ENCODE results near the gene SDR42E2.

The SDR42E2 gene

DNA sequence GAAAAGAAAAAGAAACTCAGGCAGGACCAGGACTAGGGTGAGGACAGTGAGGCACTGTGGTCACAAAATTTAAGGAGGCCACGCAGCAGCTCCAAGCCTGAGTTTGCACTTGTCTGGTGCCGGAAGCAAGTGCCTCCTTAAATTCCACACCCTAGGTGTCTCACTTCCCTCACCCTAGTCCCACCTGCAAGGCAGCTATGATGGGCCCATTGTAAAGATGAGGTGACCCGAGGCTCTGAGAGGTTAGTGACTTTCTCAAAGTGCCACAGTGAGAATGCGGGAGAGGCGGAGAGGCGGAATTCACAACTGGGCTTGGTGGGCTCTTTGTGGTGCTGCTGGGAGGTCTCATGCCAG lies 22.3 kb downstream of the SDR42E2 start:
- Histone ChIP-seq H3K9ac (ENCODE audit: low read depth, low read length) (no peak overlapping the region), H3K4me1 (ENCODE audit: control insufficient read depth, insufficient read depth, low read length) (peaks cover 17% of the 10 kb centered on the region), H3K4me3 (ENCODE audit: low read depth, low read length) (no peak overlapping the region), H3K9me3 (ENCODE audit: control insufficient read depth, insufficient read depth, low read length) (no peaks in the 10 kb centered on the region), H3K27me3 (ENCODE audit: control insufficient read depth, insufficient read depth, low read length) (peaks cover 8% of the 10 kb centered on the region), H3K36me3 (ENCODE audit: control insufficient read depth, insufficient read depth, low read length) (no peaks in the 10 kb centered on the region)

DNA sequence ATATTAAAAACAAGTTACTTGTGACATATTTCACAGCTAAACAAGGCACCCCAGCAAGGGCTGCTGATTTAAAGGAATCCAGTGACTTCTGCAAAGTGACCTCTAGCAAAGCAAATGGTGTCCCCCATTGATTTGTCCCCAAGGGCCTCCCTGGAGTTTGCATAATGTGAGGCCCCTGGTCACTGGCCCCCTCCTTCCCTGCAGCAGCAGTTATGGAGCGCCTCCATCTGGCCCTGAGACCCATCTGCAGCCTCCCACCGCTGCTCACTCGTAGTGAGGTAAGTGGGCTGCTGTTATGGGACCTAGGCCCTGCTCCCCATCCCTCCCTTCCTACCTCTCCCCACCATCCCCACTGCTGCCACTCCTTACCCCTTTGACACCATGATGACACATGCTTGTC lies 24.2 kb downstream of the SDR42E2 start:
- peaks cover 17% of the 10 kb centered on the region for H3K4me1 ChIP-seq (ENCODE audit: control insufficient read depth, insufficient read depth, low read length)
- no peak overlapping the region for H3K4me3 ChIP-seq (ENCODE audit: low read depth, low read length)
- no peaks in the 10 kb centered on the region for H3K36me3 ChIP-seq (ENCODE audit: control insufficient read depth, insufficient read depth, low read length)
- H3K9me3 ChIP-seq (ENCODE audit: control insufficient read depth, insufficient read depth, low read length), result no peaks in the 10 kb centered on the region
- peaks cover 8% of the 10 kb centered on the region for H3K27me3 ChIP-seq (ENCODE audit: control insufficient read depth, insufficient read depth, low read length)
- no peak overlapping the region for H3K9ac ChIP-seq (ENCODE audit: low read depth, low read length)

DNA sequence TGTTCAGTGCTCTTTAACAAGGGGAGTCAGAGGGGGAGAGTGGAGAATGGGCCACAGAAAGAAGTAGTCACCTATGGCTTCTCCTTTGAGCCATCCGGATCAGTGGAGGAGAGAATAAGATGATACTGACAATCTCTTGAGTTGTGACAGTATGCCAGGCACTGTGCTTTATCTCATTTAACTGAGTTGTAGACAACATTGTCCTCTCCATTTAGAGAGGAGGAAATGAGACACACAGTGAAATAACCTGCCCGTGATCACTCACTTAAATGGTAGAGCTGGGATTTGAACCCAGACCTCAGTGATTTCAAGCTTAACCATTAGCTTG lies 25.9 kb downstream of the SDR42E2 start:
- H3K9ac ChIP-seq (ENCODE audit: low read depth, low read length), result no peak overlapping the region
- H3K27me3 ChIP-seq (ENCODE audit: control insufficient read depth, insufficient read depth, low read length), result peaks cover 8% of the 10 kb centered on the region
- H3K36me3 ChIP-seq (ENCODE audit: control insufficient read depth, insufficient read depth, low read length), result no peaks in the 10 kb centered on the region
- H3K4me1 ChIP-seq (ENCODE audit: control insufficient read depth, insufficient read depth, low read length), result peaks cover 17% of the 10 kb centered on the region
- H3K4me3 ChIP-seq (ENCODE audit: low read depth, low read length), result no peak overlapping the region
- H3K9me3 ChIP-seq (ENCODE audit: control insufficient read depth, insufficient read depth, low read length), result no peaks in the 10 kb centered on the region

DNA sequence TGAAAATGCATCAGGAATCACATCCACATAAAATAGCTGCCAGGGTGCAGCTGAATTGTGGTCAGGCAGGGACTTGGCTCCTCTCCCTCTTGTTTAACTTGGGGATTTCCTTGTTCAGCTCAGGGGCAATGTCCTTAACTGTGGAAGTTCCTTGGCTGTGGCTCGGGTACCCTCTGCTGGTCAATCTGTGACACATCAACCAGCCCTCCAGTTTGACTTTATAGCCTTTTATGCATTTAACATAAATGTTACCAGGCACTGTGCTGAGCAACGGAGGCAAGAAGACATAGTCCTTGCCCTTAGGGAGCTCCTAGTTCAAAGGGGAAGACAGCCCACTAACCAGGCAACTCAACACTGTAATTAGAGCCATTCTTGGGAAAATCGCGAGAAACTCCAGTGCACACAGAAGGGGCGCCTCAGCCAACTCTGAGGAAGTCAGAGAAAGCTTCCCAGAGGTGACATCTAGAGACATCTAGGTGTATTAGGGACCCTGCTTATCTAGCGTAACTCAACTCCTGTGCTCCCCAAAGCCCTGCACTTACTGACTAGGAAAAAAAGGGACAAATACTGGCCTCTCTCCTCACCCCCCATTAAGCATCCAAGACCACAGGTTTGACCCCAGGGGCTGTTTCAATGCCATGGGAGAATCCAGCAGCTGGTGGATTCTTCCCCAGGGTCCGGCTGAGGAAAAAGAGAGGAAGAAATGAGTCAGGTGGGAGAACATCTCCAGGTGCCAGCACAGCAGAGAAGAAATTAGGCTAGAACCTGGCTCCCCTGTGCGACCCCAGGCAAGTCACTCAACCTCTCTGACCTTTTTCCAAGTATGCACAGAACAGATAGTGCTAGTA lies 26.5 kb downstream of the SDR42E2 start:
- Histone ChIP-seq H3K4me3 (ENCODE audit: low read depth, low read length) (peak overlapping the region; percentile 72), H3K9me3 (ENCODE audit: control insufficient read depth, insufficient read depth, low read length) (no peaks in the 10 kb centered on the region), H3K27me3 (ENCODE audit: control insufficient read depth, insufficient read depth, low read length) (peaks cover 8% of the 10 kb centered on the region), H3K36me3 (ENCODE audit: control insufficient read depth, insufficient read depth, low read length) (no peaks in the 10 kb centered on the region), H3K9ac (ENCODE audit: low read depth, low read length) (no peak overlapping the region), H3K4me1 (ENCODE audit: control insufficient read depth, insufficient read depth, low read length) (peaks cover 17% of the 10 kb centered on the region)

DNA sequence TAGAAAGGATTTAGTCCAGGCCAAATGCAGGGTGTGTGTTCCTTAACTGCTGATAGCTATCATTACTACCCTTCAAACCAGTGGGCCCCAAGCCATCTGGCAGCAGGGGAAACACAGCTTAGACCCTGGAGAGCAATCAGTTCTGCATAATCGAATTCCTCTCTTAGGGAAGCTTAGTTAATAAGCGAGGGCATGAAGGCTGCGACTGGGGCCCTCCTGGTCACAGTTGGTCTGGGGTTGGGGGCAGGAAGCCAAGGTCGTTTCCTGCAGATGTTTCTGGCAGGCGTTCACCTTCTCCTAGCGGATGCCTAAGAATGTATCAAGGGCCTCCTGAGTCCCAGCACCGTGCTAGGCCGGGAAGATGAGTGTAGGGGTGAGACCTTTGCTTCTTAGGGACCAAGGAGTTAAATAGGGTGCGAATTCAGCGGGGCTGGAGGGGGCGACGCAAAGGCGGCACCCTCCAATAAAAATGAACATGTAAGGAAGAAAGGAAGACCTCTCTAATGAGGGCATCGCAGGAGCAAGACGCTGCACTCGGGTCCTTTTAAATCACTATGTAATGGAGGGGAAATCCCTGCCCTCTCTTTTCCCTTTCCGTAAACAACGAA lies 27.3 kb downstream of the SDR42E2 start:
- Histone ChIP-seq H3K9me3 (ENCODE audit: control insufficient read depth, insufficient read depth, low read length) (no peaks in the 10 kb centered on the region), H3K36me3 (ENCODE audit: control insufficient read depth, insufficient read depth, low read length) (no peaks in the 10 kb centered on the region), H3K4me1 (ENCODE audit: control insufficient read depth, insufficient read depth, low read length) (peaks cover 17% of the 10 kb centered on the region), H3K9ac (ENCODE audit: low read depth, low read length) (peak overlapping the region; percentile 48), H3K27me3 (ENCODE audit: control insufficient read depth, insufficient read depth, low read length) (peaks cover 8% of the 10 kb centered on the region), H3K4me3 (ENCODE audit: low read depth, low read length) (peak overlapping the region; percentile 72)

DNA sequence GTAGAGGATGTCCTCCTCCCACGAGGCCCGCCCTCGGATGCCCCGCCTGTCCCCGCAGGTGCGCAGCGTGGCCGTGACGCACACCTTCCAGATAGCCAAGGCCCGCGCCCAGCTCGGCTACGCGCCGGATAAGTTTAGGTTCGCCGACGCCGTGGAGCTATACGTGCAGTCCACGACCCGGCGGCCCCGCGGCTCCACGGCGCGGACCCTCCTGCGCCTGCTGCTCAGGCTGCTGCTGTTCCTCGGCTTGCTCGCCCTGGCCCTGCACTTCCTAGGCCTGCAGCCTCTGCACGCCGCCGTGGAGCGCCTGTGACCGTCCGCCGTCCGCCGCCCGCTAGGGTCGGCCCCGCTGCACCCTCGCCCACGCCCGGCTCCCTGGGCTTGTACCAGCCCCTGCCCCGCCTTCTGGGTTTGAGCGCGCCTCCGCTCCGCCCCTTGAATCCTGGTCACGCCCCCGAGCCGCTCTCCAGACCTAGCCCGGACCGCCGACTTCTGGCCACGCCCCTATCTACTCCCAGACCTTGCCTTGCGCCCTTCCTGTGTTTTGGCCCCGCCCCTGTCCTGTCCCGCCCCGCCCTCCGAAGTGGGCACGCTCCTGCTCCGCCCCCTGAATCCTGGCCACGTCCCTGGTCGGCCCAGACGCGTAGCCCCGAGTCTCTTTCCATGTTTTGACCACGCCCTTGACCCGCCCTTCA lies 27.9 kb downstream of the SDR42E2 start:
- H3K27me3 ChIP-seq (ENCODE audit: control insufficient read depth, insufficient read depth, low read length), result peaks cover 8% of the 10 kb centered on the region
- H3K9me3 ChIP-seq (ENCODE audit: control insufficient read depth, insufficient read depth, low read length), result no peaks in the 10 kb centered on the region
- H3K4me1 ChIP-seq (ENCODE audit: control insufficient read depth, insufficient read depth, low read length), result peaks cover 15% of the 10 kb centered on the region
- no peaks in the 10 kb centered on the region for H3K36me3 ChIP-seq (ENCODE audit: control insufficient read depth, insufficient read depth, low read length)
- peak overlapping the region; percentile 48 for H3K9ac ChIP-seq (ENCODE audit: low read depth, low read length)
- H3K4me3 ChIP-seq (ENCODE audit: low read depth, low read length), result peak overlapping the region; percentile 72

DNA sequence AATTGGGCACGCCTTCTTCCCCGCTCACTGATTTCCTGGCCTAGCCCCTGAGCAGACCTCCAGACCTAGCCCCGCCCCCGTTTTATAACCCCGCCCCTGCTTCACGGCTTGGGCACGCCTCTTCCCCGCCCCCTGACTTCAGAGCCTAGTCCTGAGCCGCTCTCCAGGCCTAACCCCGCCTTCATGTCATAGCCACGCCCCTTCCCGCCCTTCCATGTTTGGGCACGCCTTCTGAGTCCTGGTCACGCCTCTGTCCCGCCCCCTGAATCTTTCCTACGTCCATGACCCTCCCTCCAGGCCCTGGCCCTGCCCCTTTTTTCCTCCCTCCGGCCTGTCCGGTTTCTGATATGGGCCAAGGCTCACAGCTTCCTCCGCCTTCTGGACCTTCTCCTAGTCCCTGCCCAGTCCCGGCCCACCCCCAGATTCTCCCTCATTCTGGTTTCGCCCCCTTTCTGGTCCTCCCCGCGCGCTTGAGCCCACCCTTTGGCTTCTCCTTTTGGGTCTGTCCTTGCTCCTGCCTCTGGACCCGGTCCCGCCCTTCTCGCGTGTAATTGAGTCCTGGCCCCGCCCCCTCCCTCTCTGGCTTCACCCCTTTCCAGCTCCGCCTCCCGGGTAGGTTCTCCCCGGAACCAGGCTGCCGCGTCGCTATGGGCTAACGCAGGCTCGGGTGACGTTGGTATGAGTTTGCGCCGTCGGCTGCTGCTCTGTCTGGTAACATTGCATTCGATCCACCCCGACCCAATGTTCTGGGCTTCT lies 28.6 kb downstream of the SDR42E2 start:
- H3K4me3 ChIP-seq (ENCODE audit: low read depth, low read length), result peak overlapping the region; percentile 77
- peaks cover 18% of the 10 kb centered on the region for H3K4me1 ChIP-seq (ENCODE audit: control insufficient read depth, insufficient read depth, low read length)
- no peaks in the 10 kb centered on the region for H3K36me3 ChIP-seq (ENCODE audit: control insufficient read depth, insufficient read depth, low read length)
- H3K27me3 ChIP-seq (ENCODE audit: control insufficient read depth, insufficient read depth, low read length), result peaks cover 8% of the 10 kb centered on the region
- no peaks in the 10 kb centered on the region for H3K9me3 ChIP-seq (ENCODE audit: control insufficient read depth, insufficient read depth, low read length)
- H3K9ac ChIP-seq (ENCODE audit: low read depth, low read length), result peak overlapping the region; percentile 67

DNA sequence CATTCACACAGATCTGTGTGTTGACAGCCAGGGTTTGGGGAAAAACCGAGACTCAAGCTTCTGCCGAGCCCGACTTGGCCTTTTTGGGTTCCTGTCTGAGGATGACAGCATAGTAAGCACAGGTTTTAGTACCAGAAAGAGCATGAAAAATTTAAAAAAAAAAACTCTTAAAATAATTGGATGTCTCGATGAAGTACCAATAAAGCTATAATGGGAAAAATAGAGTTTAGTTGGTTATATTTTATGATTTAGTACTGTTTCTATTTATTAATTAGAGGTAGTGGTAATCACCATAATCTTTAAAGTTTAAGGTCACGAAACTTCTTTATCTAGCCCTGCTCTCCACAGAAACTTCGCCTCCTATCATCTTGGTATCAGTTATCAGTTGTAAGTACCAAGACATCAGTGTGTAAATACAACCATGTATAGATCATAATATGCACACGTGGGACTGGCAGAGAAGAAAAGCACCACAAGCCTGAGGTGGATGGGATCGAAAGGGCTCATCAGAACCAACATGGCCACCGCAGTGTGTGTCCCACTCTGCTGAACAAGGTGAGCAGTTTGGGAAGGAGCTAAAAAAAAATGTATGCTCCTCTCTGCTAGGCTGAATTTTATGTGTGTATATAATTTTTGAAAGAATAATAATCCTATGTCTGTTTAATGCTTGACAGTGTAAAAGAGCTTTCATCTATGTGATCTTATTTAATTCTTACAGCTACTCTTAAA lies 29.4 kb downstream of the SDR42E2 start:
- peaks cover 8% of the 10 kb centered on the region for H3K27me3 ChIP-seq (ENCODE audit: control insufficient read depth, insufficient read depth, low read length)
- H3K36me3 ChIP-seq (ENCODE audit: control insufficient read depth, insufficient read depth, low read length), result no peaks in the 10 kb centered on the region
- peaks cover 18% of the 10 kb centered on the region for H3K4me1 ChIP-seq (ENCODE audit: control insufficient read depth, insufficient read depth, low read length)
- H3K9ac ChIP-seq (ENCODE audit: low read depth, low read length), result no peak overlapping the region
- no peaks in the 10 kb centered on the region for H3K9me3 ChIP-seq (ENCODE audit: control insufficient read depth, insufficient read depth, low read length)
- peak overlapping the region; percentile 77 for H3K4me3 ChIP-seq (ENCODE audit: low read depth, low read length)

DNA sequence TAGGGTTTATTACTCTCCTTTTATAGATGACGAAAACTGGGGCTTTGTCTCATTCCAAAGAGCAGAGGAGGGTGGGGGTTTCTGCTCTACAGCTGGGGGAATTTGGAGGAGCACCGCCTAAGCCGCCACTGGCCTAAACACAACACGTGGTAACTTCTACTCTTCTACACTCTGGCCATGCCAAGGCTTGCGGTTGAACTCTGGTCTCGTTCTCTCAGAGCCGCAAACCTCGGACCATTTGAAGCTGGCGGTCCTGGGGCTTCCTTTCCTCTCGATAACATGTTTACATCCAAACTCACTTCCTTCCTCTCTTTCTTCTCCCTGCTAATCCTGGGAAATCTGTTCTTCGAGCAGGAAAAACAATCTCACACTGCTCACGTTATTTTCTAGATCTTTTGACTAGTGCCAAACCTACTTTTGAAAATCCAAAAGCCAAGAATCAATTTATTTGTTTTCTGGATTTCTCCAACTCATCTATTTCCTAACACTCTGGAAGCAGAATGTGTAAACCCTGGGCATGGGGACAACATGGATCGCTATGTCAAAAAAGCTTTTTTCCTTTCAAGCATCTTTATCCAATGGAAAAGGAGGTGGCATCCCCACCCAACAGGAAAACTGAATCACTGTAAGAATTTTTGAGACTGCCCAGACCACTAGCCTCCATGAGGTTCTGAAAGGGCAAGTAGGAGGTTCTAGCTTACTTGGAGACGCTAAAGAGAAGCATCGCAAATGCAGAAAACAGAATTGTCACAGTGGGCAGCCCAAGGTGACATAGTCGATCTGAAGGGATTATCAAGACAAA lies 30.2 kb downstream of the SDR42E2 start:
- Histone ChIP-seq H3K4me1 (ENCODE audit: control insufficient read depth, insufficient read depth, low read length) (peaks cover 18% of the 10 kb centered on the region), H3K9ac (ENCODE audit: low read depth, low read length) (no peak overlapping the region), H3K9me3 (ENCODE audit: control insufficient read depth, insufficient read depth, low read length) (no peaks in the 10 kb centered on the region), H3K36me3 (ENCODE audit: control insufficient read depth, insufficient read depth, low read length) (no peaks in the 10 kb centered on the region), H3K27me3 (ENCODE audit: control insufficient read depth, insufficient read depth, low read length) (peaks cover 8% of the 10 kb centered on the region), H3K4me3 (ENCODE audit: low read depth, low read length) (peak overlapping the region; percentile 77)

DNA sequence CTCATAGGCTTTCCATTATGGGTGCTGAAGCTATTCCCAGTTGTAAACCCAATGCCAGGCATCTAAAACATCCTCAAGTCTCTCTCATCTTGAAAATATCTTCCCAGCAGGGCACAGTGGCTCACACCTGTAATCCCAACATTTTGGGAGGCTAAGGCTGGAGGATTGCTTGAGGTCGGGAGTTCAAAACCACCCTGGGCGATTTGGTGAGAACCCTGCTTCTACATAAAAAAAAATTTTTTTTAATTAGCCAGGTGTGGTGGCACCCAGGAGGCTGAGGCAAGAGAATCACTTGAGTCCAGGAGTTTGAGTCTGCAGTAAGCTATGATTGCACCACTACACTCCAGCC lies 30.7 kb downstream of the SDR42E2 start:
- H3K9ac ChIP-seq (ENCODE audit: low read depth, low read length), result no peak overlapping the region
- H3K36me3 ChIP-seq (ENCODE audit: control insufficient read depth, insufficient read depth, low read length), result no peaks in the 10 kb centered on the region
- peaks cover 8% of the 10 kb centered on the region for H3K27me3 ChIP-seq (ENCODE audit: control insufficient read depth, insufficient read depth, low read length)
- H3K4me3 ChIP-seq (ENCODE audit: low read depth, low read length), result no peak overlapping the region
- H3K4me1 ChIP-seq (ENCODE audit: control insufficient read depth, insufficient read depth, low read length), result peaks cover 18% of the 10 kb centered on the region
- no peaks in the 10 kb centered on the region for H3K9me3 ChIP-seq (ENCODE audit: control insufficient read depth, insufficient read depth, low read length)

All from iPS-15b (cell line).